Thyroid gland (tissue), 4 donors: ENCODE data around the gene UTS2.

Experiments
- CTCF ChIP-seq, 6 experiments: fragments of 200-600 bp in 3 of 6; fragments of 450-650 bp in 3 of 6; sonication (generic) in 3 of 6; IDR thresholded peaks; one replicate each; pipeline ENCODE4 v1.5.1; 2016 to 2019; ENCODE audit warnings: antibody characterized with exemption in 6 of 6, mild to moderate bottlenecking in 2 of 6, inconsistent platforms in 1 of 6, moderate library complexity in 1 of 6
- POLR2A ChIP-seq, 2 donors: fragments of 450-650 bp; IDR thresholded peaks; one replicate each; pipeline ENCODE4 v1.6.1; 2017; ENCODE audit warnings: antibody characterized with exemption in 2 of 2, mild to moderate bottlenecking in 2 of 2, moderate library complexity in 1 of 2

DNA sequence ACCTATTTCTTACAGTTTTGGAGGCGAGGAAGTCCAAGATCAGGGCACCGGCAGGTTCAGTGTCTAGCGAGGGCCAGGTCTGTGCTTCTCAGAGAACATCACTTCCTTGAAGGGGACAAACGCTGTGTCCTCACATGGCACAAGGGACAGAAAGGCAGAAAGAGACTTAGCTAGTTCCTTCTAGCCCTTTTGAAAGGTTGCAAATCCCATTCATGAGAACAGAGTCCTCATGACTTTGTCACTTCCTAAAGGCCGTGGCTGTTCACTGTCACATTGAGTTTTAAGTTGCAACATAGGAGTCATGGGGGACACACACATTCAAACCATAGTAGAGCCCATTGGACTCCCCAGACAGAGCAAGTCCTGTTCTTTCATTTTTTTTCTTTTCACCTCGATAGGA, 41.4 kb downstream of the UTS2 start:
- TF ChIP-seq CTCF (IDR thresholded peaks at IDR 0.05) (no peak), POLR2A (IDR thresholded peaks at IDR 0.05) (no peak)
